HepG2 (cell line): ENCODE data around the gene B3GNT7.

Source experiments
- ASH2L ChIP-seq: fragments of 300-600, 200-600 bp; sonication (generic); IDR thresholded peaks from 2 replicates; pipeline ENCODE4 v1.7.0; 2017; ENCODE audit warnings: low read depth, mild to moderate bottlenecking, moderate library complexity, mixed read lengths, low read length; ENCODE audit not compliant: insufficient read length
- ELK4 ChIP-seq: sonication (generic); formaldehyde crosslinking; IDR thresholded peaks from 2 replicates; pipeline ENCODE4 v1.9.0; 2021; ENCODE audit warnings: missing genetic modification reagents, borderline replicate concordance
- MIER3 ChIP-seq: IDR thresholded peaks from 2 replicates; pipeline ENCODE4 v1.6.1; 2016; ENCODE audit warnings: missing compliant biosample characterization, borderline replicate concordance
- SKIL ChIP-seq: sonication (generic); formaldehyde crosslinking; IDR thresholded peaks from 2 replicates; pipeline ENCODE4 v1.8.0; 2022; ENCODE audit warnings: missing genetic modification reagents, mild to moderate bottlenecking, moderate library complexity, borderline replicate concordance
- ZNF776 ChIP-seq: sonication (generic); formaldehyde crosslinking; IDR thresholded peaks from 2 replicates; pipeline ENCODE4 v1.4.0; 2020; ENCODE audit warnings: mild to moderate bottlenecking, missing genetic modification reagents
- TF ChIP-seq, protein P1 (sequence below): sonication (generic); formaldehyde crosslinking; IDR thresholded peaks from 2 replicates; pipeline ENCODE4 v1.4.0; 2020; ENCODE audit warnings: missing genetic modification reagents

DNA sequence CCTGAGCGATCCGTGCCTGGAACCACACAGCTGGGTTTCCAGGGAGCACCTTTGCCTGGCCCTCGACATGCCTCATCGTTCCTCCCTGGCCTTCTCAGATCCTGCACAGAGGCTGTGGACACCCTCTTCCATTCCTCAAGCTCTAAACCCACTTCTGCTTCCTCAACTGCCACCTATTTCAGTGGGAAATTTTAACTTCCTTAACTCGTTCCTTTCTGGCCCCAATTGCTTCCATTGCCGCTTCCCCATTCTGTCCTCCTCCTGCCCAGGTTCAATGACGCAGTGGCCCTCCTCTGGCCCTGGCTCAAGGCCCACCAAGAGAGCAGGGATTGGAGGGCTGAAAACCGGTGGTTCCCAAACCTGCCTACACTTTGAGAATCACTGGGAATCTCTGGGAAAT lies 4.8 kb upstream of the B3GNT7 start:
- no peak for TF ChIP-seq ELK4 (CRISPR knock-in tag)
- TF ChIP-seq, protein P1, sequence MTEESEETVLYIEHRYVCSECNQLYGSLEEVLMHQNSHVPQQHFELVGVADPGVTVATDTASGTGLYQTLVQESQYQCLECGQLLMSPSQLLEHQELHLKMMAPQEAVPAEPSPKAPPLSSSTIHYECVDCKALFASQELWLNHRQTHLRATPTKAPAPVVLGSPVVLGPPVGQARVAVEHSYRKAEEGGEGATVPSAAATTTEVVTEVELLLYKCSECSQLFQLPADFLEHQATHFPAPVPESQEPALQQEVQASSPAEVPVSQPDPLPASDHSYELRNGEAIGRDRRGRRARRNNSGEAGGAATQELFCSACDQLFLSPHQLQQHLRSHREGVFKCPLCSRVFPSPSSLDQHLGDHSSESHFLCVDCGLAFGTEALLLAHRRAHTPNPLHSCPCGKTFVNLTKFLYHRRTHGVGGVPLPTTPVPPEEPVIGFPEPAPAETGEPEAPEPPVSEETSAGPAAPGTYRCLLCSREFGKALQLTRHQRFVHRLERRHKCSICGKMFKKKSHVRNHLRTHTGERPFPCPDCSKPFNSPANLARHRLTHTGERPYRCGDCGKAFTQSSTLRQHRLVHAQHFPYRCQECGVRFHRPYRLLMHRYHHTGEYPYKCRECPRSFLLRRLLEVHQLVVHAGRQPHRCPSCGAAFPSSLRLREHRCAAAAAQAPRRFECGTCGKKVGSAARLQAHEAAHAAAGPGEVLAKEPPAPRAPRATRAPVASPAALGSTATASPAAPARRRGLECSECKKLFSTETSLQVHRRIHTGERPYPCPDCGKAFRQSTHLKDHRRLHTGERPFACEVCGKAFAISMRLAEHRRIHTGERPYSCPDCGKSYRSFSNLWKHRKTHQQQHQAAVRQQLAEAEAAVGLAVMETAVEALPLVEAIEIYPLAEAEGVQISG: no peak
- TF ChIP-seq SKIL (CRISPR knock-in tag): no peak
- no peak for TF ChIP-seq ASH2L
- TF ChIP-seq ZNF776 (CRISPR knock-in tag): no peak
- TF ChIP-seq MIER3: no peak
